ENCODE data around the gene ACR.
A peak's percentile ranks its signal among the peaks of the same experiment; 100 is the strongest.

Gene ACR

GRCh38 chr22:50719814-50720300 lies 18.1 kb upstream of the ACR start:
- no peak for DNase-seq

- DNase-seq = no peak
Measured at GRCh38 chr22:50720301-50721256, 17.4 kb upstream of the ACR start.

- DNase-seq = no peak
Measured at GRCh38 chr22:50721257-50721844, 16.7 kb upstream of the ACR start.

GRCh38 chr22:50722048-50722701 lies 15.8 kb upstream of the ACR start:
- no peak for DNase-seq

GRCh38 chr22:50722716-50723428 lies 15.1 kb upstream of the ACR start:
- no peak for DNase-seq

GRCh38 chr22:50723991-50724390 lies 14.0 kb upstream of the ACR start:
- no peak for DNase-seq

- DNase-seq = no peak
Measured at GRCh38 chr22:50724616-50725015, 13.4 kb upstream of the ACR start.

GRCh38 chr22:50725597-50725996 lies 12.4 kb upstream of the ACR start:
- no peak for DNase-seq

- DNase-seq = no peak
Measured at GRCh38 chr22:50726643-50727340, 11.2 kb upstream of the ACR start.

GRCh38 chr22:50727678-50728522 lies 10.1 kb upstream of the ACR start:
- no peak for DNase-seq

- no peak for DNase-seq
Measured at GRCh38 chr22:50728523-50728931, 9.5 kb upstream of the ACR start.

GRCh38 chr22:50729391-50730012 lies 8.5 kb upstream of the ACR start:
- DNase-seq = no peak

- no peak for DNase-seq
Measured at GRCh38 chr22:50730013-50730891, 7.8 kb upstream of the ACR start.

- DNase-seq = no peak
Measured at GRCh38 chr22:50730941-50731661, 6.9 kb upstream of the ACR start.

GRCh38 chr22:50731811-50732624 lies 6.0 kb upstream of the ACR start:
- DNase-seq = peak; percentile 32

- DNase-seq = no peak
Measured at GRCh38 chr22:50732681-50733080, 5.3 kb upstream of the ACR start.

- DNase-seq = peak; percentile 63
Measured at GRCh38 chr22:50733521-50734342, 4.3 kb upstream of the ACR start.
